ENCODE results near the gene MEX3B.
A peak's percentile ranks its signal among the peaks of the same experiment; 100 is the strongest.

Gene MEX3B

DNA sequence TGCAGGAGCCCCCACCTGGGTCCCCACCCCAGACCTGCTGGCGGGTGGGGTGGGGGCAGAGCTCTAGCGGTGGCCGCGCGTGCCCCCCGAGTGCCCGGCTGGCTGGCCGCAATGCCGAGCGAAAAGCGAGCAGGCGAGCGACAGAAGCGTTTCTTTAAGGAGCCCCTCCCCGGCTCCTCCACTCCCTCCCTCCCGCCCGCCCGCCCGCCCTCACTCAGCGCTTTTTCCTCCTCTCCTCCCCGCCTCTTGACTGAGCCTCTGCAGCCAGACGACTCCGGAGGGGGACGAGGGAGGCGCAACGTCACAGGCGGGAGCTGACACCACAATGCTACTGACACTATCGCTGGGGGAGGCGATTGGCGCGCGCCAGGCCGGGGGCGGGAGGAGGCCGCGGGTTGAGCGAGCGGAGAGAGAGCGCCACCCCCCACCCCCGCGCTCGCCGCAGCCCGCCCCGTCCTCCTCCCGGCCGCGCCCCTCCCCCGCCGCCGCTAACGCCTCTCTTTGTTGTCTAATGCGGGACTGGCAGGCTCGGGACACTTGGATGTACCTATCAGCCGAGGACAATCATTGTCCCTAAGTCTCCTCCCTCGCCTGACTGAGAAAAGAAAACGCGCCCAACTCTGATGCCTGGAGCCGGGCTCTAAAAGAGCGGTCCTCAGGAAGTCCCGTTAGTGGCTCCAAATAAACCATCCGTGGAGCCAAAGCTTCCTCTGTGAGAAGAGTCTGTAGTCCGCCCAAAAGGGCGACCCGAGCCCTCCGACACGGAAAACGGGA is at the start of gene MEX3B:
Gene MEX3B, minus strand, starts transcription at position 127 of the 774 bp plus-strand sequence. CDS start 313 bp downstream, outside the sequence.
- peak; percentile 97 to 98 for DNase-seq

DNA sequence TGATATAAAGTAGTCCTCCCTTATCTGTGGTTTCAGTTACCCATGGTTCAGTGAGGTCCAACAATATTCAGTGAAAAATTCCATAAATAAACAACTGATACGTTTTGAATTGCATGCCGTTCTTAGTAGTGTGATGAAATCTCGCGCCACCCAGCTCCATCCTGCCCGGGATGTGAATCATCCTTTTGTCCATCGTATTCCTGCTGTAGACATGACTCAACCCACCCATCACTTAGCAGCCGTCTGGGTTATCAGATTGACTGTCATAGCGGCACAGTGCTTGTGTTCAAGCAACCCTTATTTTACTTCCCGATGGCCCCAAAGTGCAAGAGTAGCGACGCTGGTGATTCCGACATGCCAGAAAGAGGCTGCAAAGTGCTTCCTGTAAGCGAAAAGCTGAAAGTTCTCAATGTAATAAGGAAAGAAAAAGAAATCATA is 48.0 kb upstream of the MEX3B start:
- no peak for DNase-seq

DNA sequence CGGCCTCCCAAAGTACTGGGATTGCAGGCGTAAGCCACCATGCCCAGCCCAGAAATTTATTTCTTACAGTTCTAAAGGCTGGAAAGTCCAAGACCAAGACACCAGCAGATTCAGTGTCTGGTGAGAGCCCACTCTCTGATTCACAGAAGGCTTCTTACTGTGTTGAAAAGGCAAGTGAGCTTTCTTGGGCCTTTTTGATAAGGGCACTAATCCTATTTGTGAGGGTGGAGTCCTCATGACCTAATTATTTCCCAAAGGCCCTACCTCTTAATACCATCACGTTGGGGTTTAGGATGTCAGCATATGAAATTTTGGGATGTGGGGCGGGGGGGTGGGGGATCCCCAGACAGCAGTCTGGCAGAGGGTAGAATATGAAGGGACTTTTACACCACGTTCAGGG is 47.5 kb upstream of the MEX3B start:
- no peak for DNase-seq

- DNase-seq, result no peak
Observed at GRCh38 chr15:82091636-82092140, 45.9 kb upstream of the MEX3B start.

DNA sequence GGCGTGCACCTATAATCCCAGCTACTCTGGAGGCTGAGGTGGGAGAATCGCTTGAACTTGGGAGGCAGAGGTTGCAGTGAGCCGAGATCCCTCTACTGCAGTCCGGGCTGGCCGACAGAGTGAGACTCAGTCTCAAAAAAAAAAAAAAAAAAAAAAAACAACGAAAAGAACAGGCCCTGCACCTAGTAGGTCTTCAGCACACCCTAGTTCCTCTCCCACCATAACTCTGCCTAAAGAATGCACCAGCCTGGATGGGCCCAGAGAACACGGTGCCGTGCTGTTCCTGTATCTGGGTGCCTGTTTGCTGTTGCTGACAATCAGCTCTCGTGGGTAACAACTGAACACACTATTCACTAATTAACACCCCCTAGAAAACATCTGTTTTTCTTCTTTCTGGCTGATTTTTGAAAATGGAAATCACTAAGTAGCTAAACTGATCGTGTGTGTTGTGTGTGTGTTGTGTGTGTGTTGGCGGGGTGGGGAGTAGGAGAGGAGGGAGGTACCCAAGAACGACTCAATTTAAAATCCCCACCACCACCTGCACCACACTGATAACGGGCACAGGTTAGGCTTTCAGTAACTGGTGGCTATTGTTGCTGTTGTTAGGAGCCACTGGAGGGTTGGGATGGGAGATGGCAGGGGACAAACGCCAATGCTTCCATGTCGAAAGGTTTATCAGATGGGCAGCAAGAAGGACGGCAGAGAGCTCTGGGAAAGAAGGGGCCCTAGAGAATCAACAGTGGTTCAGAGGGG is 40.6 kb upstream of the MEX3B start:
- DNase-seq, result no peak

- no peak for DNase-seq
Observed at GRCh38 chr15:82081914-82082762, 36.3 kb upstream of the MEX3B start.

GRCh38 chr15:82080774-82081173 is 35.0 kb upstream of the MEX3B start:
- no peak for DNase-seq

- no peak for DNase-seq
Observed at GRCh38 chr15:82079736-82080135, 33.9 kb upstream of the MEX3B start.

DNA sequence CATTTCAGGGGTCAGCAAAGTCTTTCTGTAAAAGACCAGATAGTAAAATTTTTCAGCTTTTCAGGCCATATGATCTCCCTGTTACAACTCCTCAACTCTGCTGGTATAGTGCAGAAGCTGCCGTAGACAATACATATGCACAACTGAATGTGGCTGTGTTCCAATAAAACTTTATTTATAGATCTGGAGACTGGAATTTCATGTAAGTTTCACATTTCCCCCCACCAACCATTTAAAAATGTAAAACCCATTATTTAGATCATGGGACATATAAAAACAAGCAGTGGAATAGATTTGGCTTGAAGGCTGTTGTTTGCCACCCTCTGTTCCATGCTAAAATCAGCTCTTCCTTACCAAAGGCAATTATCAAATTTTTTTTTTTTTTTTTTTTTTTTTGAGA is 28.8 kb upstream of the MEX3B start:
- no peak for DNase-seq

GRCh38 chr15:82072926-82073537 is 27.2 kb upstream of the MEX3B start:
- DNase-seq, result no peak

- no peak for DNase-seq
Observed at GRCh38 chr15:82066455-82066854, 20.6 kb upstream of the MEX3B start.

DNA sequence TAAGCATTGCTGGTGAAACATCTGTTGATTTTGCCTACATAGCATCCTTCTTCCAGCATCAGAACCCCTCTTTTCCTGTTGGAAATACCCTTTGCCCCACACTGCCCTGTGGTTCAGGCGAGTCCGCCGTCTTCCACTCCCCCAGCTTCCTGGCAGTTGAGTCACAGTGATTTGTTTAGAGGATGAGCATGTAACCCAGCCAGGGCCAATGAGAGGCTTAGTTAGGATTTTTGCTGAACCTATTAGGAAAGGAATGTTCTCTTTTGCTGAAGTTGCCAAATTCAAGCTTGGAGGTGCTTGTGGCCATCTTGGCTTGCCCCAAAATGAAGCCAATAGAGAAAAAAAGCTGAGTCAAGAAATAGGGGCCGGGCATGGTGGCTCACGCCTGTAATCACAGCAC is 19.0 kb upstream of the MEX3B start:
- DNase-seq, result no peak

- DNase-seq, result no peak
Observed at GRCh38 chr15:82062479-82063454, 16.9 kb upstream of the MEX3B start.

DNA sequence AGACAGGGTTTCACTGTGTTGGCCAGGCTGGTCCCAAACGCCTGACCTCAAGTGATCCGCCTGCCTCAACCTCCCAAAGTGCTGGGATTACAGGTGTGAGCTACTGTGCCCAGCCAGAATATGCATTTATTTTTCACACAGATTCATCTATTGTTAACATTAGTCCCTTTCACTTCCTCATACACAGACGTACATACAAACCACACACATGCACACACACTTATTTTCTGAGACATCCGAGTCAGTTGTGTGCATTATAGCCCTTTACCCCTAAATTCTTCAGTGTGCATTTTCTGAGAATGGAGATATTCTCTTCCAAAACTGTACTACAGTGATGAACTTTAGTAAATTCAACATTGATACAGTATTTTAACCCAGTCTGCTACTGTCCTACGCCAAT is 15.0 kb upstream of the MEX3B start:
- no peak for DNase-seq

DNA sequence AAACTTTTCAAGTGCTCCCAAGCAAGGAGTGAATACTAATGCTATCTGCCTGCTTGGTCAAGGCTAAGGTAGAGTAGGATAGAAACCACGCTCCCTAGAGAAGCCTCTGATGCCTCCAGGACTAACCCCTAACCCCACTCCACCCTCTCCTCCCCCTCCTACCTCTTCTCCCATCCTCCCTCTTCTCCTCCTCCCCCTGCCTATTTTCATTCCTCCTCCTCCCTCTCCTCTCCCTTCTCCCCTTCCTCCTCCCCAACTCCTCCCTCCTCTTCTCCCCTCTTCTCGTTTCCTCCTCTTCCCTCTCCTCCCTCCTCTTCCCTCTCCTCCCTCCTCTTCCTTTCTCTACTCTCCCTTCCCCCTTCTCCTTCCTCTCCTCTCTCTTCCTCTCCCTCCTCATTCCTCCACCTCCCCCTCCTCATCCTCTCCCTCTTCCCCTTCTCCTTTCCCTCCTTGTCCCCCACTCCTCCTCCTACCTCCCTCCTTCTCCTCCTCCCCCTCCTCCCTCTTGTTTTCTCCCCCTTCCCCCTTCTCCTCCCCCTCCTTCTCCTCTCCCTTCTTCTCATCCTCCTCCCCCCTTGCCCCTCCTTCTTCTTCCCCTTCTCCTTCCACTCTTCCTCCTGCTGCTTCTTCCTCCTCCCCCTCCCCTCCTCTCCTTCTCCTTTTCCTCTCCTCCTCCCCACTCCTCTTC is 12.8 kb upstream of the MEX3B start:
- no peak for DNase-seq

DNA sequence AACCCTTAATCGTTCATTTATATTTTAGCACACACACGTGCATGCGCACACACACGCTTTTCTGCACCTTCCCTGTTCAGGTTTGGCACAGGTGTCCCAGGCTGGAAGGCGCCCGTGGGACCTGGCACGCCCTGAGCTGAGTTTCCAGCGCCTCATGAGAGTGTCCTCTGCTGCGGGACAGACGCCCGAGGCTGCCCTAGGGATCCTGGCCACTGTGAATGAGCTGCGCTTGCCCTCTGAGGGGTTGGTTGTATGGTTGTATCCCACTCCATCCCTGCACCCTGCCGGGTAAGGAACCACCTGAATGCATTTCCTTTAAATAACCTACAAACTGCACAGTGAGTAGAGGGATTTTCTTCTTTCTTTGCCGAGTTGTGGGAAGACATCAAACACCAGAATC is 12.2 kb upstream of the MEX3B start:
- no peak for DNase-seq

DNA sequence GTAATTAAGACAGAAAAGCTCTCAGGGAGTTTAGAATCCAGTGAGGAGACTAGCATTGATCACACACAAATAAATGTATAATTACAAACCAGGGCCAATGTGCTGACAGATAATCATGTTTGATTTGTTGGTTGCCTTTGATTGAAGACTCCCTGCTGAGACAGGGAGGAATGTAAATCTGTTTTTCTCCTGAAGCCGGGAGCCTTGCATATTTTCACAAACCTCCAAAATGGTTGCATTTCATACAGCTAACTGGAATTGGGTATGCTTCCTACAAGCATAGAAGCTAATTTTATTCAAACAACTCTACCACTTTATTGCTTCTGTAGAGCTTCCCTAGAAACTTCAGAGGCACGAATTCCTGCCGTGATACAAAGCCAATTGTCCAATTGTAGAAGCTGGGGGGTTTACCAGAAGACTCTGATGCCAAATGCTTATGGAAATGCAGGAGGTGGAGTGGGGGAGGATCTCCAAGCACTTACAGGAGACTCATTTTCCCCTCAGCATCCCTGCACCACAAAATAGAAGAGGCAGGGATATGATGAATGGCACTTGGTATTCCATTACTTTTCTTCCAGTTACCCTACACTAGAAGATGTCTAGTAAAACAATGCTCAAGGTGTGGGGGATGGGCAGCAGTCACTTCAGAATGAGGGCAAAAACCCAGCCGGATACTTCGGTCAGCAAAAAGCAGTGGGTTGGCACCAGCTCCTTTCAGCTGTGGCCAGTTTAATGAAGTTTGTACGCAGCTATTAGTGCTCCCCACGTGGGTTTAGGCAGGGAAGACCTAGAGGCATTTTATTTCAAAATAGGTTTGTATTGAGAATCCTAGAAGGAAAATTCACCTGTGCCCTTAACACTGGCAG is 11.4 kb upstream of the MEX3B start:
- no peak for DNase-seq

GRCh38 chr15:82052751-82053150 is 6.9 kb upstream of the MEX3B start:
- no peak for DNase-seq

GRCh38 chr15:82051664-82052063 is 5.8 kb upstream of the MEX3B start:
- DNase-seq, result no peak

GRCh38 chr15:82048811-82049210 is 3.0 kb upstream of the MEX3B start:
- DNase-seq, result no peak

All from NCI-H524 (cell line).